PC-9 (cell line): ENCODE results near the gene LGALS9.

Source experiments
- CTCF ChIP-seq: fragments of 200-600 bp; sonication (generic); conservative IDR thresholded peaks from 2 replicates; pipeline ENCODE4 v1.6.1; 2017; ENCODE audit warnings: mixed run types, antibody characterized with exemption, mild to moderate bottlenecking, moderate library complexity
- EZH2 ChIP-seq: fragments of 200-600 bp; sonication (generic); IDR thresholded peaks from 2 replicates; pipeline ENCODE4 v1.8.0; 2017; ENCODE audit warnings: antibody characterized with exemption, low read depth

- no peak for TF ChIP-seq CTCF
- no peak for TF ChIP-seq EZH2
Observed at GRCh38 chr17:27640790-27641189, 9.8 kb downstream of the LGALS9 start.
